GM21619 (cell line): ENCODE measurements around the gene PLCH1.
"Not testable (repeated sequence)": the region's sequence is repeated elsewhere in the genome, so short reads cannot be mapped to it uniquely, and the experiment has no call there.

ENCODE experiments used
- ATAC-seq: cut with Tn5 transposase; IDR thresholded peaks from one replicate; pipeline ENCODE4 v1.9.1; 2021; ENCODE audit not compliant: unreplicated experiment

PLCH1 gene

GRCh38 chr3:155426524-155427230 is 318.2 kb downstream of the PLCH1 start:
- ATAC-seq: no peak

- ATAC-seq: no peak
Measured at GRCh38 chr3:155425396-155425795, 319.5 kb downstream of the PLCH1 start.

DNA sequence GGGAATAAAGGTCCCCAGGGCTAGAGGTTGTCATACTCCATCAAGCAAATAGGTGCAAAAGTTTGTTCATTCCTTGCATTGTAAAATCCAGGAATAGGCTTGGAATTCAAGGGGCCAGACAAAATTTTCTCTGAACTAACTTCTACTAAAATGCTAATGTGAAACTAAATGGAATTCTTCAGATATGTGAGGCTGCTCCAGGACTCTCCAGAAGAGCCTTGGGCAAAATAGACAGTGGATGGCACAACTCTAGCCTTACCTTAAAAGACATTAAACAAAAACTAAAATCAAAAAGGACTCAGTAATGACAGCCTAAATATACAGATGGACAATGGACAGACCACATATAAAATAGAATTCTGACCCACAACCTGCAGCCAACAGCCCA is 320.6 kb downstream of the PLCH1 start:
- ATAC-seq: no peak

DNA sequence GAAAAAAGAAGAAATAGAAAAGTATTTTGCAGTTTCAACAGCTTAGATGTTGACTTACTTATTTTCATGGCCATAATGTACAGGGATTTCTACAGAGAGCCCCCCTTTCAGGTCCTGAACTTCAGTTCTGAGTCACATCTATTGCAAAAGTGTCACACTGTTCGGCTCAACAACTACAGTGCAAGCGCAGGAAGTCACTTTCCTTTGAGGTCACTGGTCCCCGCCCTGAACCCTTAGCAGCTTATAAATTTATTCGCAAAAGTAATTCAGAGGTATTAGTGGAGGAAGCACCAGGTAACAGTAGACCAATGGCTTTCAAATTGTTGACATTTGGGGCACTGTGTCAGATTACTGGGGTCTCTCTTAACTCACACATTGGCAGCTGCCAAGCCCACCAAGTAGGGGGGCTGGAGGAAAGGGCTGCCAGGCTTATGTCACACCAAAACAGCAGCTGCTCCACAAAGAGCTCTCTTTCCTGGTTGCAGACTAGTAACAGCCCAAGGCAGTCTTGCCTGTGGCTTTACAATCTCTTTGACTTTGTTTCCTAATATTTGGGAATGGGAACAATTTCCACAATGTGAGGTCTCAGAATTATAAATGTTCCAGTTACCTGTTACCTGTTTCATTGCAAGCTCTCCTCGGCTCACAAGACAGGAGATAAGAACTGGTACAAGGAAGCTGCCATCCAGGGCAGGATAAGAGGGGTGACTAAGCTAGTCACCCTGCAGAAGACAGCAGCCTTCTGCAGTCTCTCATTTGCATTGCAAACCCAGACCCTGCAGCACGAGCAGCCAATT is 321.1 kb downstream of the PLCH1 start:
- ATAC-seq: no peak

- ATAC-seq: no peak
Measured at GRCh38 chr3:155420881-155421486, 323.9 kb downstream of the PLCH1 start.

- no peak for ATAC-seq
Measured at GRCh38 chr3:155420406-155420805, 324.5 kb downstream of the PLCH1 start.

DNA sequence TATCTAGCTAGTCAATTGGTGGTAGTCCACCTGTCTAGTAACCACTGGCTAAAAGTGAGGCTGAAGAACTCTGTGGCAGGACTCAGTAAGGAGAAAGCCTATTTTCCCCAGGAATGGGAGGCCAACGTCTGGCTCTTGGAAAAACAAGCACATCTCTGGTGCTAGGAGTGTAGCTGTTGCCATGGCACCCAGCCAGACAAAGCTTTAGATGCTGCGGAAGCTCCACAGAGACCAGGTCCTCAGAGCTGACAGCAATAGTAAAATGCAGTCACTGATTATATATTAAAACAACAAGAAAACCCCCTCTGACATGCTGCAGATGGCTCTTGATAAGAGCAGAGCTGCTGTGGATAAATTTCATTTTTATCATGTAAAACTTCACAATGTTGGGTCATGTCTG is 326.5 kb downstream of the PLCH1 start:
- ATAC-seq: no peak

DNA sequence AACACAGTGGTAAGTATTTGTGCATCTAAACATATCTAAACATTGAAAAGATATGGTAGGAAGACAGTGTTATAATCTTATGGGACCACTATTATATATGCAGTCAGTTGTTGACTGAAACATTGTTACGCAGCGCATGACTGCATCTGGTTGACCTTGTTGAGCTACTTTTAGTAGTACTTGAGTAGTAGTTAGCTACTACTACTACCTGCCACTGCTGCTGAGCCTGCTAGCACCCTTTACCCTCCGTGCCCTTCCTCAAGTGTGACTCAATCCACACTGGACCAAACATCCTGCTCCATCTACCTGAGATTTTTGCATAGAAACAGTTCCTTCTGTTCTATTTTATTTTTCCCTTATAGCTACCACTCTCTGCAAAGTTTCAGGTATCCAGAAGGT is 327.8 kb downstream of the PLCH1 start:
- ATAC-seq: no peak

- ATAC-seq: no peak
Measured at GRCh38 chr3:155416500-155417118, 328.3 kb downstream of the PLCH1 start.

- no peak for ATAC-seq
Measured at GRCh38 chr3:155412904-155413303, 332.0 kb downstream of the PLCH1 start.

DNA sequence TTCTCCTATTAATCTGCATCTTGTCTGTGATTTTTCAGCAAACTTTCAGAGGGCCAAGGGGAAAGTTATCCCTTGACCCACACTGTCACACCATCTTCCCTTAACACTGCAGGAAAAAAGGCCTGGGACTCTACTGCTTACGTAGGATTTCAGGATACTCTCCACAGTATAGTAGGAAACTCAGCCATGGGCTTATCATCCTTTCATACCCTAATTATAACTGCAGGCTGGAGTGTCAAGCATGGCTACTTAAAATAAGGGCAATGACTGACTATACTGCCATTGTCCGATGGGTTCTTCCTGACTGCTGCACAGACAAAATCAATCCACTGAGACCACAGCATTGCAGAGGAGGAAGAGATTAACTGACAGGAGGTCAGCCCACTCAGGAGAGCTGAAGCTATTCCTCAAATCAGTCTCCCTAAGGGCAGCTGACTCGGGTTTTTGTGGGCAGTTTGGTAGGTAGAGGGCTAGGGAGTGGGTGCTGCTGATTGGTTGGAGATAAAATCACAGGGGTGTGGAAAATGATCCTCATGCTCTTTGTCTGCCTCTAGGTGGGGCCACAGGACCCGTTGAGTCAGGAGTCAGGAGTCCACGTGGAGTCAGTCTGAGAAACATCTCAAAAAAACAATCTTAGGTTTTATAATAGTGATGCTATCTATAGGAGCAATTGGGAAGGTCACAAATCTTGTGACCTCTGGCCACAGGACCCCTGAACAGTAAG is 333.2 kb downstream of the PLCH1 start:
- ATAC-seq: no peak

GRCh38 chr3:155409336-155409735 is 335.5 kb downstream of the PLCH1 start:
- no peak for ATAC-seq

DNA sequence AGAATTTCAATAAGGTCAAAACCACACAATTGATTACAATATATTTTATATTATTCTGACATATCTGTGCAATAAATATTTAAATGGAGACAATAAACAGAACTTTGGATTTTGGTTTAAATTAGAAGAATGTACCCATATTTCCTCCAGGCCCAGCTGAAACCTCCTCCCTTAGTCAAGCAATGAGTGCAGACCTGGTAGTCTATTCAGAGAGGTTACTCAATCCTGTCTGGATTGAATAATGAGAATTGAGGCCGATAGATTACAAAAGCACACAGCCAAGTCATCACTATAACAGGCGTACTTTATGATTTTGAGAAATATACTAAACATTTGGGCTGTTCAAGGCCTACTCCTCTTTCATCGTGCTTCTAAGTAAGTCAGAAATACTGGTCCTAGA is 336.9 kb downstream of the PLCH1 start:
- no peak for ATAC-seq

DNA sequence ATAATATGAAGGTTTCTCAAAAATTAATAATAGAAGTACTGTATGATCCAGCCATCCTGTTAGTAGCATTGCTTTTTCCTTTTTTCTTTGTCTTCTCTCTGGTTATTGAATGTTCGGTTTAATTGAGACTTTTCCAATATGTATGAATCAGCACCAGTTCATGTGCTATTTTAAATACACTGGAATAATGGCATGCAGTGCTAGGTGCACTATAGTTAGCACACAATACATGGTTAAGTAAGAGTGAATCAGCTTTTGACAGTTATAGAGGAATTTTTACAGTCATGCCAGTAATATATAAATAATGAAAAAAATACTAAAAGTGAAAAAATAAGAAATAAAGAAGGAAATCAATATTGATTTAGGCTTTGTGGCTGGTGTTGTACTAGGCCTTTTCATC is 337.5 kb downstream of the PLCH1 start:
- no peak for ATAC-seq

DNA sequence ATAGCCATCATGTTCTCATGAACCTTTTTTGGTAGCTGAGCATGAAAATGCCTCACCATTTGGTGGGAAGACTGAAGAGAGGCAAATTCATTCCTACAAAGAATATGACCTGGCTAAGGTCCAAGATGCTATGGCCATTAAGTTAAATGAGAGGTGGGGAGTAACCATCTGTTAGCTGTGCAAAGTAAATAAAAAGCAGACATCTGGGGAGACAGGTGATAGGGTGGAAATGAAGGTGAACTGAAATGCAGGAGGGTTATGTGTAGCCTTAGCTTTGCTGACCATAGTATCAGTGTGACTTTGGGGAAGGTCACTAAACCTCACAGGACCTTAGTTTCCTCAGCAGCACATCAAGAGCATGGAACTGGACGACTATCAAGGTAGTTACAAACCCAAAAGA is 340.4 kb downstream of the PLCH1 start:
- no peak for ATAC-seq

DNA sequence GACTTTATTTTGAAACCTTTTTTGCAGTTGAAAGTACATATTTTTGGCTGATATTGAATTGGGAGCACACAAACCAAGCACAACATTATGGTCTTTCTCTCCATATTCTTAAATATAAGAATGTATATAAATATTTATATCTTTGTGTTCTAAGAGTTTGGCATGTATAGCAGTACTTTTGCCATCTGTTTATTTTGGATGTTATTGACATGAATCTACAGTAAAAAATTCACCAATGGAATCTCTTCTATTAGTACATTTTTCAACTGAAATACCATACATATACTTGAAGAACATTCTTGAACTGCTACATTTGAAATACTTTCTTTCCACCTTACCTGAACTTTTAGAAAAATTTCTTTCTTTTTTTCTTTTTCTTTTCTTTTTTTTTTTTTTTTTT is 342.2 kb downstream of the PLCH1 start:
- no peak for ATAC-seq

- ATAC-seq: no peak
Measured at GRCh38 chr3:155398046-155398445, 346.8 kb downstream of the PLCH1 start.

DNA sequence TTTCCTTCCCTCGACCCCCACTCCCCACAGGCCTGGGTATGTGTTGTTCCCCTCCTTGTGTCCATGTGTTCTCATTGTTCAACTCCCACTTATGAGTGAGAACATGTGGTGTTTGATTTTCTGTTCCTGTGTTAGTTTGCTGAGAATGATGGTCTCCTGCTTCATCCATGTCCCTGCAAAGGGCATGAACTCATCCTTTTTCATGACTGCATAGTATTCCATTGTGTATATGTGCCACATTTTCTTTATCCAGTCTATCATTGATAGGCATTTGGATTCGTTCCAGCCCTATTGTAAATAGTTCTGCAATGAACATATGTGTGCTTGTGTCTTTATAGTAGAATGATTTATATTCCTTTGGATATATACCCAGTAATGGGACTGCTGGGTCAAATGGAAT is 350.0 kb downstream of the PLCH1 start:
- not testable (repeated sequence) for ATAC-seq

- no peak for ATAC-seq
Measured at GRCh38 chr3:155394240-155394639, 350.6 kb downstream of the PLCH1 start.

GRCh38 chr3:155393316-155393715 is 351.6 kb downstream of the PLCH1 start:
- no peak for ATAC-seq

GRCh38 chr3:155392138-155392537 is 352.7 kb downstream of the PLCH1 start:
- no peak for ATAC-seq
